ENCODE data around the gene SLC27A1.

Gene SLC27A1

DNA sequence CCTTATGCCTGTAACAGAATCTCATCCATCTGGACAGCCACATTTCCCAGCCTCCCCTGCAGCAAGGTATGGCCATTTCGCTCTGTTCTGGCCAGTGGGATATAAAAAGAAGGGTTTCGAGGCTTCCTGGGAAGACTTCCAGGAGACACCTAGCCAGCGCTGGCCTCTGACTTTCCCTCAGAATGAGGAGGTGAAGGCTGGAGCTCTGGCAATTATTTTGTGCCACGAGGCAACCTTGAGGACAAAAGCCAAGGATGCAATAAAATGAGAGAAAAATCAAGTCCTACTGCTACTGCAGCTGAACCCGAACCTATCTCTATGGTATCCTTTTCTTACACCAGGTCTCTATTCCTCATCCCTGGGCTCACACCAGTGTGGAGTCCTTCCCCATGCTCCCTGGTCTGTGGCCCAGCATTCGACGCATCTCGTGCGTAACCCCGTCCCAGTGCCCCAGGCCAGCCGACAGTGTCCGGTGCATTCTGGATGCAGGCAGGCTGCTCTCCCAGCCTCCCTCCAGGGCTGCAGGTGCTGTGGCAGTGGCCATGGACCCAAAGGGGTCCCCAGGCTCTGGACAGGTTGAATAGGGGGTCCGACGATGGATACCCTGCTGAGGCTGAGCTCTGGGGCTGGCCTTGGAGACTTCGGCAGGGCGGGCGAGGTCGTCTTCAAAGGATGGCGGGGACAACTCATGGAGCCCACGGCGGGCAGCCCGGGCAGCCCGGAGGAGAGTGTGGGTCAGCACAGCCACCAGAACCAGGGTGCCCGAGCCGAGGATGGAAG is 34.0 kb upstream of the SLC27A1 start:
- H3K27ac ChIP-seq = no peak overlapping the region
- TF ChIP-seq, protein P1, sequence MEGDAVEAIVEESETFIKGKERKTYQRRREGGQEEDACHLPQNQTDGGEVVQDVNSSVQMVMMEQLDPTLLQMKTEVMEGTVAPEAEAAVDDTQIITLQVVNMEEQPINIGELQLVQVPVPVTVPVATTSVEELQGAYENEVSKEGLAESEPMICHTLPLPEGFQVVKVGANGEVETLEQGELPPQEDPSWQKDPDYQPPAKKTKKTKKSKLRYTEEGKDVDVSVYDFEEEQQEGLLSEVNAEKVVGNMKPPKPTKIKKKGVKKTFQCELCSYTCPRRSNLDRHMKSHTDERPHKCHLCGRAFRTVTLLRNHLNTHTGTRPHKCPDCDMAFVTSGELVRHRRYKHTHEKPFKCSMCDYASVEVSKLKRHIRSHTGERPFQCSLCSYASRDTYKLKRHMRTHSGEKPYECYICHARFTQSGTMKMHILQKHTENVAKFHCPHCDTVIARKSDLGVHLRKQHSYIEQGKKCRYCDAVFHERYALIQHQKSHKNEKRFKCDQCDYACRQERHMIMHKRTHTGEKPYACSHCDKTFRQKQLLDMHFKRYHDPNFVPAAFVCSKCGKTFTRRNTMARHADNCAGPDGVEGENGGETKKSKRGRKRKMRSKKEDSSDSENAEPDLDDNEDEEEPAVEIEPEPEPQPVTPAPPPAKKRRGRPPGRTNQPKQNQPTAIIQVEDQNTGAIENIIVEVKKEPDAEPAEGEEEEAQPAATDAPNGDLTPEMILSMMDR (conservative IDR thresholded peaks at IDR 0.05) = no peak

GRCh38 chr19:17436874-17437267 is 33.5 kb upstream of the SLC27A1 start:
- TF ChIP-seq, protein P1 (conservative IDR thresholded peaks at IDR 0.05) = no peak
- no peak overlapping the region for H3K27ac ChIP-seq

- TF ChIP-seq, protein P1 (conservative IDR thresholded peaks at IDR 0.05) = peak; percentile 54
- H3K27ac ChIP-seq = no peak overlapping the region
Measured at GRCh38 chr19:17441241-17442021, 28.9 kb upstream of the SLC27A1 start.

- TF ChIP-seq, protein P1 (conservative IDR thresholded peaks at IDR 0.05) = no peak
- H3K27ac ChIP-seq = no peak overlapping the region
Measured at GRCh38 chr19:17445526-17446165, 24.7 kb upstream of the SLC27A1 start.

- H3K27ac ChIP-seq = no peak overlapping the region
- TF ChIP-seq, protein P1 (conservative IDR thresholded peaks at IDR 0.05) = no peak
Measured at GRCh38 chr19:17447704-17448130, 22.6 kb upstream of the SLC27A1 start.

DNA sequence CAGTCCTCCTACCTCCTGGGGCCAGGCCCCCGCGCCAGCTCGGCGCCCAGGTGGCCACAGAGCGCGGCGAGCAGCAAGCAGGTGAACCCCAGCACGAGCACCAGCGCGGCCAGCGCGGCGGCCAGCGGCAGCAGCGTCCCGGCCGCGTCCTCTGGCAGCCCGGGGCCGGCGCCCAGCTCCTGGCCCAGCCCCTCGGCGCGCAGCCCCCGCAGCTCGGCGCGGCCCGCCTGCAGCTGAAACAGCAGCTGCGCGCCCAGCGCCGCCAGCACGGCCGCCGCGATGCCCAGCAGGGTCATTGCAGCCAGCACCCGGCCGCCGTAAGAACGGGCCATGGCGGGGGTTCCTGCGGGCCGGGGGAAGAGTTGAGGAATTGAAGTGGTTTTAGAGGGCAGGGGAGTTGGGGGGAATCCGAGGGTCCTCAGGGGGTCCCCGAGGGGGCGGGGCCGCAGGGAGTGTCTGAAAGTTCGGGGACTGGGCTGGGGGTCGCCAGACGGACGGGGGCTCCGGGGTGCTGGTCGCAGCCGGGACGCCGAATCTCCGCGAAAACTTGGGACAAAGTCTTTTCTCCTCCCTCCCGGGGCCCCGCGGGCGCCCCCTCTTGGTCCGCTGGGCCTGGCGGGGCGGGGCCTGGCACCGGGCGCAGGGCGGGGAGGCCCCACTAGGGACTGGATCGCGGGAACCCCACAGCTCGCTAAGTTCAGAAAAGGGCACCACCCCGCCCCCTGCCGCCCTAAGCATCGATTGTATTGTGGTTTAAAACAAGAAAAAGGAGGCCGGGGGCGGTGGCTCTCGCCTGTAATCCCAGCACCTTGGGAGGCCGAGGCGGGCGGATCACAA is 22.0 kb upstream of the SLC27A1 start, which contains the start of gene TMEM221:
TMEM221 (minus strand) TSS at position 538 of the 837 bp plus-strand sequence; CDS start at position 332, 206 bp downstream.
- TF ChIP-seq, protein P1 (conservative IDR thresholded peaks at IDR 0.05) = peak; percentile 61
- H3K27ac ChIP-seq = no peak within 1 kb of the TSS

All from VCaP (cell line).